ENCODE results near the gene SH3RF1. TPM values are rescaled to one million over a fixed set of nuclear protein-coding genes. Genes with fewer than 3 reads are reported as not detected.
"Not testable (repeated sequence)": the region's sequence is repeated elsewhere in the genome, so short reads cannot be mapped to it uniquely, and the experiment has no call there.

Gene SH3RF1
- total RNA-seq, 2 donors from 2014 or later = 42.9 to 57.5 TPM

GRCh38 chr4:169305173-169305572, 34.4 kb upstream of the SH3RF1 start:
- no peak for DNase-seq (ENCODE audit: low spot score)
- Histone ChIP-seq H3K27me3 (replicated peaks; ENCODE audit: insufficient read depth) (no peaks in the 10 kb centered on the region), H3K9me3 (no peaks in the 10 kb centered on the region), H3K27ac (no peak overlapping the region), H3K4me1 (replicated peaks) (no peaks in the 10 kb centered on the region), H3K4me3 (no peak overlapping the region), H3K36me3 (no peaks in the 10 kb centered on the region)
- TF ChIP-seq POLR2A (IDR thresholded peaks at IDR 0.05) (no peak), CTCF (IDR thresholded peaks at IDR 0.05) (no peak), POLR2AphosphoS5 (IDR thresholded peaks at IDR 0.05) (no peak)
- intact Hi-C loops (cut with DNase I) = no loop called here
- 69% methylated on average over 1 of the region's 1 CpG for WGBS

- Histone ChIP-seq H3K27ac (no peak overlapping the region), H3K4me1 (replicated peaks) (no peaks in the 10 kb centered on the region), H3K4me3 (no peak overlapping the region), H3K36me3 (no peaks in the 10 kb centered on the region), H3K27me3 (replicated peaks; ENCODE audit: insufficient read depth) (no peaks in the 10 kb centered on the region), H3K9me3 (no peaks in the 10 kb centered on the region)
- TF ChIP-seq CTCF (IDR thresholded peaks at IDR 0.05) = no peak
- TF ChIP-seq POLR2A (IDR thresholded peaks at IDR 0.05) = no peak
- no peak for TF ChIP-seq POLR2AphosphoS5 (IDR thresholded peaks at IDR 0.05)
- intact Hi-C loops (cut with DNase I) = no loop called here
- DNase-seq (ENCODE audit: low spot score) = no peak
Observed at GRCh38 chr4:169295822-169296221, 25.1 kb upstream of the SH3RF1 start.

DNA sequence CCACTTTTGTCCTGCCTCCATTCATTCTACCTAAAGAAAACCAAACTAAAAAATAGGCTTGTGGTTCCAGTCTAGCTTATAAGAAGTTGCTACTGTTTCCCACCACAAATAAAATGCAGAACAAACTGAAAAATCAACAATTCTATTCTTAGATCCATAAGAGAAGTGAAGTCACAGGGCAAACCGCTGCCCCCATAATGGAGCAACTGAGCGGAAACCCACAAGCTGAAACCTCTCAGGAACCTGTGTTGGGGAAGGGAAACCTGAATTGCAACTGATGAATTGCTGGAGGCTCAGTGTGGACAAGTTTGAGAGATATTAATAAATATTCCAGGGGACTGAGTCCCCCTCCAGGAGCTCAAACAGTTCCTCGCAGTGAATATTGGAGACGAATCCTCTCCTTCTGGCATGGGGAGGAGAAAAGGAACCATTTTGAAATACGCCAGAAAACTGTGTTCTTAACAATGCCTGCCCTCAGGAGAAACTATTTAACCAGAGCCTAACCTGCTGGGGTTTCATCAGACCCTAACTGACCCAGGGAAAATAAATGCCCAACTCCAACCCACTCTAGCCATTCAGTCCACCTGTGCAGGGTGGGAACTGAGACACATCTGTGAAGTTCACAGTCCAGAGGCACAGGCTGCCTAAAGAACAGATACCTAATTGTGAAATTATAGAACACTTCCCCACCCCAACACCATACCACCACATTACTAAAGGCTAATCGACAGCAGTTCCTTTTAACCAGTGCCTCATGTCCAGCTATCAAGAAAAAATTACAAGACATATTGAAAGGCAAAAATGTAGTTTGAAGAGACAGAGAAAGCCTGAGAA, 22.8 kb upstream of the SH3RF1 start:
- Histone ChIP-seq H3K4me1 (replicated peaks) (no peaks in the 10 kb centered on the region), H3K9me3 (no peaks in the 10 kb centered on the region), H3K36me3 (no peaks in the 10 kb centered on the region), H3K27me3 (replicated peaks; ENCODE audit: insufficient read depth) (no peaks in the 10 kb centered on the region), H3K27ac (no peak overlapping the region), H3K4me3 (no peak overlapping the region)
- WGBS = 90% methylated on average over 6 of the region's 6 CpGs
- TF ChIP-seq CTCF (IDR thresholded peaks at IDR 0.05) (no peak), POLR2AphosphoS5 (IDR thresholded peaks at IDR 0.05) (no peak), POLR2A (IDR thresholded peaks at IDR 0.05) (no peak)
- DNase-seq (ENCODE audit: low spot score) = no peak
- intact Hi-C loops (cut with DNase I) = no loop called here

DNA sequence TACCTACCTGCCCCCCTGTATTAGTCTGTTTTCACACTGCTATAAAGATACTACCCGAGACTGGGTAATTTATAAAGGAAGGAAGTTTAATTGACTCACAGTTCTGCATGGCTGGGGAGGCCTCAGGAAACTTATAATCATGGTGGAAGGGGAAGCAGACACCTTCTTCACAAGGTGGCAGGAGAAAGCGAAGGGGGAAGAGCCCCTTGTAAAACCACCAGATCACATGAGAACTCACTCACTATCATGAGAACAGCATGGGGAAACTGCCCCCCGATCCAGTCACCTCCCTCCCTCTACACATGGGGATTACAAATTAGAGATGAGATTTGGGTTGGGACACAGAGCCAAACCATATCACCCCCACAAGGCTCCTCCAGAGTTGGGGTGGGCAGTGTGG, 17.2 kb upstream of the SH3RF1 start:
- H3K4me1 ChIP-seq (replicated peaks); H3K4me3 ChIP-seq; H3K36me3 ChIP-seq; H3K27me3 ChIP-seq (replicated peaks; ENCODE audit: insufficient read depth); intact Hi-C loops (cut with DNase I); H3K9me3 ChIP-seq; H3K27ac ChIP-seq; DNase-seq (ENCODE audit: low spot score): not testable (repeated sequence)
- whole genome bisulfite sequencing = 76% methylated on average over 3 of the region's 3 CpGs

DNA sequence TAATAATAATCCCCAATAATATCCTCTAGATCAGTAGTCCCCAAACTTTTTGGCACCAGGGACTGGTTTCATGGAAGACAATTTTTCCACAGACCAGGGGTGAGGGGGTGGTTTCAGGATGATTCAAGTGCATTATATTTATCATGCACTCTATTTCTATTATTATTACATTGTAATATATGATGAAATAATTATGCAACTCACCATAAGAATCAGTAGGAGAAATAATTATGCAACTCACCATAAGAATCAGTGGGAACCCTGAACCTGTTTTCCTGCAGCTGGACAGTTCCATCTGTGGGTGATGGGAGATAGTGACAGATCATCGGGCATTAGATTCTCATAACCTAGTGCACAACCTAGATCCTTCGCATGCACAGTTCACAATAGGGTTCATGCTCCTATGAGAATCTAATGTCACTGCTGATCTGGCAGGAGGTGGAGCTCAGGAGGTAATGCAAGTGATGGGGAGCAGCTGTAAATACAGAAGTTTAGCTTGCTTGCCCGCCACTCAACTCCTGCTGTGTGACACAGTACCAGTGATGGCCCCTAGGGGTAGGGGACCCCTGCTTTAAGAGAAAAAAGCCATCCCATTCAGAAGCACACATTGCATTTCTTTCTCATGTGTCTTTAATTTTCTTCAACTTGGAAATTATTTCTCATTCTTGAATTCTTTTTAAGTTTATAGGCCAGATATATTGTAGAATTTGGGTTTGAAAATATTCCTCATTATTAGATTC, 16.0 kb upstream of the SH3RF1 start:
- no peak for DNase-seq (ENCODE audit: low spot score)
- no peaks in the 10 kb centered on the region for H3K9me3 ChIP-seq
- H3K4me3 ChIP-seq = no peak overlapping the region
- intact Hi-C loops (cut with DNase I) = no loop called here
- TF ChIP-seq POLR2A (IDR thresholded peaks at IDR 0.05) (no peak), CTCF (IDR thresholded peaks at IDR 0.05) (no peak), POLR2AphosphoS5 (IDR thresholded peaks at IDR 0.05) (no peak)
- no peaks in the 10 kb centered on the region for H3K4me1 ChIP-seq (replicated peaks)
- 96% methylated on average over 3 of the region's 3 CpGs for WGBS
- no peak overlapping the region for H3K27ac ChIP-seq
- no peaks in the 10 kb centered on the region for H3K36me3 ChIP-seq
- no peaks in the 10 kb centered on the region for H3K27me3 ChIP-seq (replicated peaks; ENCODE audit: insufficient read depth)

Measured in prostate gland (tissue), 2 donors.